Lung (tissue), 12 donors: ENCODE measurements around the gene OLR1. TPM values are rescaled to one million over a fixed set of nuclear protein-coding genes. Genes with fewer than 3 reads are reported as not detected.
"Not testable (repeated sequence)": the region's sequence is repeated elsewhere in the genome, so short reads cannot be mapped to it uniquely, and the experiment has no call there.

Experiments used
- ATAC-seq: fragments of 200-7000 bp; cut with Tn5 transposase; one replicate; pipeline ENCODE4 v1.9.1; 2020; ENCODE audit warnings: moderate number of reproducible peaks; ENCODE audit not compliant: insufficient read depth, low FRiP score
- DNase-seq, 3 donors: peaks; one replicate each; pipeline ENCODE4 v3.0.0-alpha.2; 2013 to 2017
- H3K27ac ChIP-seq, 2 donors: one replicate each; pipeline ENCODE4 v1.5.1; 2013; ENCODE audit warnings: mild to moderate bottlenecking in 2 of 2, moderate library complexity in 2 of 2, control low read depth in 1 of 2, inconsistent platforms in 1 of 2, low read depth in 1 of 2, low read length in 1 of 2
- H3K27me3 ChIP-seq, 3 donors: one replicate each; pipeline ENCODE4 v1.5.1; 2013; ENCODE audit warnings: low read length in 2 of 3; ENCODE audit not compliant: control insufficient read depth in 3 of 3, insufficient read depth in 3 of 3
- H3K36me3 ChIP-seq, 4 donors: one replicate each; pipeline ENCODE4 v1.5.1; 2013; ENCODE audit warnings: low read length in 4 of 4, mild to moderate bottlenecking in 1 of 4, moderate library complexity in 1 of 4; ENCODE audit not compliant: control insufficient read depth in 4 of 4, insufficient read depth in 4 of 4
- H3K4me1 ChIP-seq, 5 donors: one replicate each; pipeline ENCODE4 v1.5.1; 2013; ENCODE audit warnings: low read length in 5 of 5, mild to moderate bottlenecking in 2 of 5, moderate library complexity in 1 of 5; ENCODE audit not compliant: control insufficient read depth in 5 of 5, insufficient read depth in 5 of 5
- H3K4me3 ChIP-seq: one replicate; pipeline ENCODE4 v1.5.1; 2013; ENCODE audit warnings: mild to moderate bottlenecking, control low read depth, moderate library complexity
- H3K9ac ChIP-seq, 2 donors: one replicate each; pipeline ENCODE4 v1.5.1; 2013; ENCODE audit warnings: low read length in 2 of 2, control low read depth in 1 of 2; ENCODE audit not compliant: insufficient read depth in 1 of 2
- H3K9me3 ChIP-seq, 4 donors: one replicate each; pipeline ENCODE4 v1.5.1; 2013; ENCODE audit warnings: low read length in 3 of 4, mild to moderate bottlenecking in 1 of 4, moderate library complexity in 1 of 4; ENCODE audit not compliant: control insufficient read depth in 4 of 4, insufficient read depth in 3 of 4
- WGBS, 2 donors: extraction: QIAGEN DNeasy Blood & Tissue Kit; methylation state at CpG; one replicate each; pipeline ENCODE4 v1.1.7; 2013; 5-methylcytosine and 5-hydroxymethylcytosine counted together
- polyA plus RNA-seq, 2 donors: library from polyadenylated mRNA; stranded (reverse); fragments of 200-250 nt; gene quantifications; one replicate each; pipeline ENCODE4 v1.2.1, GENCODE V29; 2013
- total RNA-seq, 2 donors: library from RNA; depleted of rRNA in 1 of 2; stranded (reverse); fragments of >200 nt in 1 of 2; gene quantifications; one replicate each; pipeline ENCODE4 v1.2.1, GENCODE V29; 2014 to 2021
- TF ChIP-seq, protein P1 (sequence below): IDR thresholded peaks from 2 replicates; pipeline ENCODE4 v1.5.1; 2012; ENCODE audit warnings: mild to moderate bottlenecking; ENCODE audit errors: control extremely low read depth, extremely low read depth
- donor health status: control.
- donor health status: control.
- donor health status: Bipolar disorder and iron deficiency.
- donor health status: healthy.
- donor health status: DM: yes; HTN: yes; CAD: no.

OLR1 gene
- total and polyA plus RNA-seq, 4 donors, result 11.3 to 52.1 (median 21.6) TPM

DNA sequence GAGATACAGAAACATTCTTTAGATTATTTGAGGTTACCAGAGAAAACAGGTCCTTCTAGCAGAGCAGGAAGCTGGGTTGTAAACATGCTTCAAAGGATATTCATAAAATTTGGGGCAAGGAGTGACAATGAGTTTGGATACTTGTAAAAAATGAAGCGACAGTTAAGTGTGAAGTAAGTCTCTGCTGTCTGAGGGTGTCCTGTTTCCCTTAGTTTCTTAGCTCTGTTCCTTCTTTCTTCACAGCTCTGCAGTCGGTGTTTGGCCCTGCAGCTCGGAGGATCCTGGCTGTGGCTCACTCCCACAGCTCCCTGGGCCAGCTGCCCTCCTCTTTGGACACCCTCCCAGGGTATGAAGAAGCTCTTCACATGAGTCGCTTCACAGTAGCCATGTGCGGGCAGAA, 17.7 kb upstream of the OLR1 start:
- TF ChIP-seq, protein P1, sequence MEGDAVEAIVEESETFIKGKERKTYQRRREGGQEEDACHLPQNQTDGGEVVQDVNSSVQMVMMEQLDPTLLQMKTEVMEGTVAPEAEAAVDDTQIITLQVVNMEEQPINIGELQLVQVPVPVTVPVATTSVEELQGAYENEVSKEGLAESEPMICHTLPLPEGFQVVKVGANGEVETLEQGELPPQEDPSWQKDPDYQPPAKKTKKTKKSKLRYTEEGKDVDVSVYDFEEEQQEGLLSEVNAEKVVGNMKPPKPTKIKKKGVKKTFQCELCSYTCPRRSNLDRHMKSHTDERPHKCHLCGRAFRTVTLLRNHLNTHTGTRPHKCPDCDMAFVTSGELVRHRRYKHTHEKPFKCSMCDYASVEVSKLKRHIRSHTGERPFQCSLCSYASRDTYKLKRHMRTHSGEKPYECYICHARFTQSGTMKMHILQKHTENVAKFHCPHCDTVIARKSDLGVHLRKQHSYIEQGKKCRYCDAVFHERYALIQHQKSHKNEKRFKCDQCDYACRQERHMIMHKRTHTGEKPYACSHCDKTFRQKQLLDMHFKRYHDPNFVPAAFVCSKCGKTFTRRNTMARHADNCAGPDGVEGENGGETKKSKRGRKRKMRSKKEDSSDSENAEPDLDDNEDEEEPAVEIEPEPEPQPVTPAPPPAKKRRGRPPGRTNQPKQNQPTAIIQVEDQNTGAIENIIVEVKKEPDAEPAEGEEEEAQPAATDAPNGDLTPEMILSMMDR, result no peak
- ATAC-seq (no peak), DNase-seq (peak in 1 of 3 donors; percentile 8)
- Histone ChIP-seq H3K4me1 (peaks cover 0 to 3% (median 0%) of the 10 kb centered on the region in 5 donors), H3K9ac (no peak overlapping the region), H3K27ac (no peak overlapping the region), H3K4me3 (no peak overlapping the region), H3K9me3 (no peaks in the 10 kb centered on the region), H3K27me3 (no peaks in the 10 kb centered on the region), H3K36me3 (no peaks in the 10 kb centered on the region)
- WGBS, 2 donors, result 37 to 44% methylated on average over 5 of the region's 5 CpGs

DNA sequence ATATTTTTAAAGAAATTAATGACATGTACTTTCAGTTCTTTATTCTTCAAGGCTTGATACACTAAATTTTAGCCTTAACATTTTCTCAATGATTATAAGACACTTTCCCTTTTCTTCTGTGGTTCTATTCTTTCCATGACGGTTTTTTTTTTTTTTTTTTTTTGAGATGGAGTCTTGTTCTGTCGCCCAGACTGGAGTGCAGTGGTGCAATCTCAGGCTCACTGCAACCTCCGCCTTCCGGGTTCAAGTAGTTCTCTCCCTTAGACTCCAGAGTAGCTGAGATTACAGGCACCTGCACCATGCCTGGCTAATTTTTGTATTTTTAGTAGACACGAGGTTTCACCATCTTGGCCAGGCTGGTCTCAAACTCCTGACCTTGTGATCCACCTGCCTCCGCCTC, 15.0 kb upstream of the OLR1 start:
- not testable (repeated sequence) for H3K4me3 ChIP-seq, H3K4me1 ChIP-seq, H3K27ac ChIP-seq, H3K9me3 ChIP-seq, H3K36me3 ChIP-seq, H3K27me3 ChIP-seq, DNase-seq, H3K9ac ChIP-seq, ATAC-seq
- WGBS, 2 donors, result 49 to 59% methylated on average over 6 of the region's 6 CpGs

DNA sequence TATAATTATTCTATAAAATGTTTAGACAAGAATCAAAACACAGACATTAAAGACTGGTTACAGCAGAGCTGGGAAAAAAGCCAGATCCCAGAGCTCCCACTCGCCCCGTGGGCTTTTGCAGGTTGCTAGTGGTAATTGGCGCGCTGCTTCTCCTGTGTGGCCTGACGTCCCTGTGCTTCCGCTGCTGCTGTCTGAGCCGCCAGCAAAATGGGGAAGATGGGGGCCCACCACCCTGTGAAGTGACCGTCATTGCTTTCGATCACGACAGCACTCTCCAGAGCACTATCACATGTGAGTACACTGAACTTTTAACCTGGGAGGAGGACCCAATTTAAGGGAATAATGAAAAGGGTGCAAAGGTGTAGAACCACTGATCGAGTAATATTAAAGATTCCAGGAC, 14.4 kb upstream of the OLR1 start:
- Histone ChIP-seq H3K27me3 (no peaks in the 10 kb centered on the region), H3K36me3 (no peaks in the 10 kb centered on the region), H3K27ac (no peak overlapping the region), H3K4me3 (no peak overlapping the region), H3K4me1 (peaks cover 0 to 10% (median 0%) of the 10 kb centered on the region in 5 donors), H3K9me3 (no peaks in the 10 kb centered on the region), H3K9ac (no peak overlapping the region)
- ATAC-seq (no peak), DNase-seq (peak in 2 of 3 donors; percentile 29 to 30)
- 26 to 56% methylated on average over 11 of the region's 11 CpGs for WGBS, 2 donors
- TF ChIP-seq, protein P1, result no peak

DNA sequence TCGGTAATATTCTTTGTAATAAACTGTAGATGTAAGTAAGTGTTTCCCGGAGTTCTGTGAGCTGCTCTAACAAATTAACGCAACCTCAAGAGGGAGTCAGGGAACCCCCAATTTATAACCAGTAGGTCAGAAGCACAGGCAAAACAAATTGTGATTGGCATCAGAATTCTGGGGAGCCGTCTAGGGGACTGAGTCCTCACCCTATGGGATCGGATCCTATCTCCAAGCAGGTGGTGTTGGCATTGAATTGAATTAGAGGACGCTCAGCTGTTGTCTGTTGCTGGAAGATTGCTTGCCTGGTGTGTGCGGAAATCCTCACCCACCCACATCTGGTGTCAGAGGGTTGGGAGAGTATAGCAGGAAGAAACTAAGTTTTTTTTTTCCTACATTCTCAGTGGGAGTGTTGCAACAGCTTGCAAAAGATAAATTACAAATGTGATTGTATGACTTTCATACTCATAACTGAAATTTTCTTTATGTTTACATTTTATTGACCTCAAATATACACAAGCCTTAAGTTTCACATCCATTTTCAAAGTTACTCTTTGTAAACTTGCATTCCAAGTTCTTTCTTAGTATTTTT, 12.4 kb upstream of the OLR1 start:
- no peaks in the 10 kb centered on the region for H3K36me3 ChIP-seq
- H3K27ac ChIP-seq, result peak overlapping the region in 1 of 2 donors; percentile 20
- H3K4me3 ChIP-seq, result no peak overlapping the region
- H3K4me1 ChIP-seq, result peaks cover 0 to 10% (median 0%) of the 10 kb centered on the region in 5 donors
- TF ChIP-seq, protein P1, result no peak
- peak; percentile 53 for ATAC-seq
- H3K9ac ChIP-seq, result no peak overlapping the region
- 21 to 48% methylated on average over 7 of the region's 7 CpGs for WGBS, 2 donors
- no peaks in the 10 kb centered on the region for H3K27me3 ChIP-seq
- H3K9me3 ChIP-seq, result no peaks in the 10 kb centered on the region
- DNase-seq, result peak; percentile 56 to 79 (median 78)
